Retinal pigment epithelial cell (primary cell): Measurements from ENCODE around the gene NOL8.

Source experiments
- DNase-seq: peaks from one replicate; pipeline ENCODE4 v3.0.0-alpha.2; 2010; ENCODE audit warnings: low read depth
- H3K4me3 ChIP-seq: 2 replicates; pipeline ENCODE4 v1.5.1; 2011; ENCODE audit warnings: mild to moderate bottlenecking, low read length, control low read depth, moderate library complexity
- CTCF ChIP-seq: conservative IDR thresholded peaks from 2 replicates; pipeline ENCODE4 v1.5.1; 2011; ENCODE audit warnings: low read depth, low read length, control low read depth, inconsistent platforms

NOL8 gene

GRCh38 chr9:92270511-92270910 lies 54.6 kb downstream of the NOL8 start:
- DNase-seq = no peak
- no peak for TF ChIP-seq CTCF
- H3K4me3 ChIP-seq = no peak overlapping the region

GRCh38 chr9:92266486-92266885 lies 58.7 kb downstream of the NOL8 start:
- no peak for TF ChIP-seq CTCF
- no peak for DNase-seq
- H3K4me3 ChIP-seq = no peak overlapping the region

GRCh38 chr9:92265154-92265553 lies 60.0 kb downstream of the NOL8 start:
- no peak overlapping the region for H3K4me3 ChIP-seq
- no peak for DNase-seq
- no peak for TF ChIP-seq CTCF

- DNase-seq = no peak
- no peak for TF ChIP-seq CTCF
These were observed 62.0 kb downstream of the NOL8 start for GRCh38 chr9:92263131-92263530.

GRCh38 chr9:92257327-92257726 lies 67.8 kb downstream of the NOL8 start:
- no peak for DNase-seq
- TF ChIP-seq CTCF = no peak
- no peak overlapping the region for H3K4me3 ChIP-seq

More at GRCh38 chr9:92263131-92263530, 62.0 kb downstream of the NOL8 start:
- no peak overlapping the region for H3K4me3 ChIP-seq

- no peak overlapping the region for H3K4me3 ChIP-seq
- TF ChIP-seq CTCF = no peak
- no peak for DNase-seq
These were observed 70.5 kb downstream of the NOL8 start for GRCh38 chr9:92254381-92255337.

- H3K4me3 ChIP-seq = no peak overlapping the region
- no peak for DNase-seq
- no peak for TF ChIP-seq CTCF
These were observed 71.5 kb downstream of the NOL8 start for GRCh38 chr9:92253656-92254055.
